GM19351 (cell line): ENCODE results near the gene ZBTB24.
"Not testable (repeated sequence)": the region's sequence is repeated elsewhere in the genome, so short reads cannot be mapped to it uniquely, and the experiment has no call there.

Experiments used
- ATAC-seq: cut with Tn5 transposase; IDR thresholded peaks from one replicate; pipeline ENCODE4 v1.9.1; 2021; ENCODE audit warnings: mild to moderate bottlenecking, moderate library complexity; ENCODE audit not compliant: unreplicated experiment

ZBTB24 gene

GRCh38 chr6:109472132-109472995, 10.7 kb downstream of the ZBTB24 start:
- ATAC-seq: peak; percentile 70

- ATAC-seq: no peak
Measured at GRCh38 chr6:109471105-109471810, 11.8 kb downstream of the ZBTB24 start.

GRCh38 chr6:109469591-109470189, 13.3 kb downstream of the ZBTB24 start:
- ATAC-seq: no peak

- no peak for ATAC-seq
Measured at GRCh38 chr6:109467696-109468095, 15.3 kb downstream of the ZBTB24 start.

GRCh38 chr6:109466212-109466923, 16.7 kb downstream of the ZBTB24 start:
- no peak for ATAC-seq

- ATAC-seq: no peak
Measured at GRCh38 chr6:109465772-109466171, 17.2 kb downstream of the ZBTB24 start.

GRCh38 chr6:109461733-109462526, 21.1 kb downstream of the ZBTB24 start:
- no peak for ATAC-seq

GRCh38 chr6:109461205-109461604, 21.8 kb downstream of the ZBTB24 start:
- not testable (repeated sequence) for ATAC-seq

- no peak for ATAC-seq
Measured at GRCh38 chr6:109460161-109460829, 22.7 kb downstream of the ZBTB24 start.

- no peak for ATAC-seq
Measured at GRCh38 chr6:109458774-109459531, 24.1 kb downstream of the ZBTB24 start.

GRCh38 chr6:109457562-109457996, 25.4 kb downstream of the ZBTB24 start:
- ATAC-seq: no peak

GRCh38 chr6:109456710-109457561, 26.1 kb downstream of the ZBTB24 start:
- no peak for ATAC-seq

- ATAC-seq: no peak
Measured at GRCh38 chr6:109456111-109456583, 26.9 kb downstream of the ZBTB24 start.

- peak; percentile 56 for ATAC-seq
Measured at GRCh38 chr6:109455437-109456110, 27.4 kb downstream of the ZBTB24 start, which contains the start of gene MICAL1. Gene MICAL1 (minus strand): TSS chr6:109455772. CDS start chr6:109454196, 1,576 bp downstream.

- peak; percentile 38 for ATAC-seq
Measured at GRCh38 chr6:109454496-109455436, 28.3 kb downstream of the ZBTB24 start.
